Activated CD4-positive, alpha-beta T cell treated with anti-CD3 and anti-CD28 coated beads, Interleukin-2, amount 50 U/mL, for 16 hours (primary cell): ENCODE measurements around the gene LRRC59.
"Not testable (repeated sequence)": the region's sequence is repeated elsewhere in the genome, so short reads cannot be mapped to it uniquely, and the experiment has no call there.

Source experiments
- DNase-seq: peaks from one replicate; pipeline ENCODE4 v3.0.0-alpha.2; 2020

LRRC59 gene

GRCh38 chr17:50345432-50346312 lies 51.7 kb downstream of the LRRC59 start, which contains the start of gene XYLT2:
TSS of gene XYLT2 (plus strand) at chr17:50346126. CDS start at chr17:50346141, 15 bp downstream.
- DNase-seq, result peak; percentile 90

GRCh38 chr17:50344731-50345365 lies 52.5 kb downstream of the LRRC59 start:
- no peak for DNase-seq

GRCh38 chr17:50339381-50339780 lies 57.9 kb downstream of the LRRC59 start:
- DNase-seq, result no peak

GRCh38 chr17:50338645-50339044 lies 58.7 kb downstream of the LRRC59 start:
- no peak for DNase-seq

- no peak for DNase-seq
Observed at GRCh38 chr17:50337956-50338355, 59.4 kb downstream of the LRRC59 start.

- not testable (repeated sequence) for DNase-seq
Observed at GRCh38 chr17:50333291-50334057, 63.8 kb downstream of the LRRC59 start.

GRCh38 chr17:50332196-50332595 lies 65.1 kb downstream of the LRRC59 start:
- no peak for DNase-seq
